Measurements from ENCODE around the gene CASS4.
A peak's percentile ranks its signal among the peaks of the same experiment; 100 is the strongest.

The CASS4 gene

GRCh38 chr20:56447227-56447626, 35.2 kb downstream of the CASS4 start:
- DNase-seq (ENCODE audit: low spot score): no peak

- no peak for DNase-seq (ENCODE audit: low spot score)
Observed at GRCh38 chr20:56449459-56449858, 37.4 kb downstream of the CASS4 start.

GRCh38 chr20:56451056-56451765, 39.2 kb downstream of the CASS4 start:
- no peak for DNase-seq (ENCODE audit: low spot score)

GRCh38 chr20:56453352-56453751, 41.3 kb downstream of the CASS4 start:
- DNase-seq (ENCODE audit: low spot score): peak; percentile 38

- no peak for DNase-seq (ENCODE audit: low spot score)
Observed at GRCh38 chr20:56454754-56455153, 42.7 kb downstream of the CASS4 start.

- DNase-seq (ENCODE audit: low spot score): no peak
Observed at GRCh38 chr20:56458206-56458821, 46.3 kb downstream of the CASS4 start.

- DNase-seq (ENCODE audit: low spot score): no peak
Observed at GRCh38 chr20:56460459-56460858, 48.4 kb downstream of the CASS4 start.

- DNase-seq (ENCODE audit: low spot score): no peak
Observed at GRCh38 chr20:56461576-56461975, 49.5 kb downstream of the CASS4 start.

GRCh38 chr20:56463428-56463827, 51.4 kb downstream of the CASS4 start:
- DNase-seq (ENCODE audit: low spot score): no peak

GRCh38 chr20:56465997-56466396, 53.9 kb downstream of the CASS4 start:
- peak; percentile 49 for DNase-seq (ENCODE audit: low spot score)

GRCh38 chr20:56467968-56468315, 55.9 kb downstream of the CASS4 start:
- no peak for DNase-seq (ENCODE audit: low spot score)

- peak; percentile 95 for DNase-seq (ENCODE audit: low spot score)
Observed at GRCh38 chr20:56468316-56469076, 56.4 kb downstream of the CASS4 start, which contains the start of gene RTF2. Gene RTF2, plus strand, starts transcription at chr20:56468627. Its CDS starts 71 bp downstream, at chr20:56468698.

GRCh38 chr20:56469077-56469449, 57.0 kb downstream of the CASS4 start:
- DNase-seq (ENCODE audit: low spot score): no peak

GRCh38 chr20:56483970-56484369, 71.9 kb downstream of the CASS4 start:
- no peak for DNase-seq (ENCODE audit: low spot score)

- DNase-seq (ENCODE audit: low spot score): no peak
Observed at GRCh38 chr20:56487216-56487615, 75.2 kb downstream of the CASS4 start.

GRCh38 chr20:56488566-56488965, 76.5 kb downstream of the CASS4 start:
- DNase-seq (ENCODE audit: low spot score): no peak

GRCh38 chr20:56501116-56501515, 89.1 kb downstream of the CASS4 start:
- DNase-seq (ENCODE audit: low spot score): no peak

GRCh38 chr20:56503916-56504315, 91.9 kb downstream of the CASS4 start:
- DNase-seq (ENCODE audit: low spot score): no peak

GRCh38 chr20:56504373-56505005, 92.4 kb downstream of the CASS4 start:
- peak; percentile 39 for DNase-seq (ENCODE audit: low spot score)

GRCh38 chr20:56506103-56506502, 94.0 kb downstream of the CASS4 start:
- DNase-seq (ENCODE audit: low spot score): no peak

All from NAMALWA (cell line).